Activated CD4-positive, CD25-positive, alpha-beta regulatory T cell (primary cell): ENCODE data around the gene HIBADH.

Experiments
- DNase-seq, 4 experiments: peaks; one replicate each; lab custom pipeline; 2025; lab: John Stamatoyannopoulos, UW

The HIBADH gene

GRCh38 chr7:27662490-27663205 lies at the start of gene HIBADH:
HIBADH (minus strand) TSS chr7:27662883; CDS start chr7:27662788, 95 bp downstream.
- peak; percentile 76 to 92 (median 86) for DNase-seq

- DNase-seq = no peak
Measured at GRCh38 chr7:27712217-27712616, 49.5 kb upstream of the HIBADH start.

GRCh38 chr7:27709137-27710075 lies 46.7 kb upstream of the HIBADH start:
- no peak for DNase-seq

- no peak for DNase-seq
Measured at GRCh38 chr7:27708485-27708884, 45.8 kb upstream of the HIBADH start.

- DNase-seq = no peak
Measured at GRCh38 chr7:27705200-27705594, 42.5 kb upstream of the HIBADH start.

GRCh38 chr7:27704422-27705199 lies 41.9 kb upstream of the HIBADH start:
- no peak for DNase-seq

GRCh38 chr7:27703181-27703580 lies 40.5 kb upstream of the HIBADH start:
- DNase-seq = no peak

GRCh38 chr7:27700501-27700900 lies 37.8 kb upstream of the HIBADH start:
- DNase-seq = no peak

GRCh38 chr7:27699751-27700150 lies 37.1 kb upstream of the HIBADH start:
- no peak for DNase-seq

- no peak for DNase-seq
Measured at GRCh38 chr7:27697861-27698430, 35.3 kb upstream of the HIBADH start.

- DNase-seq = no peak
Measured at GRCh38 chr7:27695096-27695495, 32.4 kb upstream of the HIBADH start.

- DNase-seq = no peak
Measured at GRCh38 chr7:27693794-27694193, 31.1 kb upstream of the HIBADH start.

GRCh38 chr7:27690649-27691048 lies 28.0 kb upstream of the HIBADH start:
- DNase-seq = no peak

GRCh38 chr7:27689591-27690164 lies 27.0 kb upstream of the HIBADH start:
- no peak for DNase-seq

- DNase-seq = no peak
Measured at GRCh38 chr7:27689150-27689549, 26.5 kb upstream of the HIBADH start.

GRCh38 chr7:27688646-27689045 lies 26.0 kb upstream of the HIBADH start:
- DNase-seq = no peak

- no peak for DNase-seq
Measured at GRCh38 chr7:27688056-27688455, 25.4 kb upstream of the HIBADH start.

- no peak for DNase-seq
Measured at GRCh38 chr7:27686315-27686714, 23.6 kb upstream of the HIBADH start.

GRCh38 chr7:27685893-27686292 lies 23.2 kb upstream of the HIBADH start:
- DNase-seq = no peak

- no peak for DNase-seq
Measured at GRCh38 chr7:27685209-27685608, 22.5 kb upstream of the HIBADH start.

- no peak for DNase-seq
Measured at GRCh38 chr7:27684491-27684890, 21.8 kb upstream of the HIBADH start.

GRCh38 chr7:27680610-27681009 lies 17.9 kb upstream of the HIBADH start:
- no peak for DNase-seq
